K562 (cell line): ENCODE results near the gene GLCCI1. TPM values are rescaled to one million over a fixed set of nuclear protein-coding genes. Genes with fewer than 3 reads are reported as not detected.

Experiments used
- ATAC-seq: fragments of 200-7000 bp; cut with Tn5 transposase; 3 replicates; pipeline ENCODE4 v1.9.1; 2020; ENCODE audit warnings: moderate library complexity
- BruUV-seq: library from RNA; stranded (reverse); fragments of 400-500 nt; replicated peaks from 2 replicates; lab custom pipeline; 2021; lab: Mats Ljungman, UMichigan
- CTCF ChIA-PET: fragments of 300-600 bp; formaldehyde crosslinking; extraction: SDS; loops from one replicate; lab custom pipeline; 2021; ENCODE audit warnings: low intra/inter-chr PET ratio; lab: Yijun Ruan, JAX
- POLR2A ChIA-PET: fragments of 300-600, 350-650 bp; sonication (Branson Sonifier 250); formaldehyde crosslinking; extraction: SDS; loops from one replicate; lab custom pipeline; 2021; ENCODE audit warnings: antibody characterized with exemption, inconsistent platforms; lab: Yijun Ruan, JAX
- DNase-seq, 4 experiments: peaks; one replicate each; pipeline versions ENCODE4 v3.0.0 to v3.0.0-alpha.2; 2011 to 2018; ENCODE audit warnings: low spot score in 3 of 4, mixed read lengths in 3 of 4; ENCODE audit errors: extremely low read depth in 1 of 4
- FAIRE-seq: peaks from 2 replicates; lab custom pipeline; 2011; peaks lifted over from hg19 to GRCh38; lab: Jason Lieb, UNC
- H2AFZ ChIP-seq: 2 replicates; pipeline ENCODE4 v1.6.0; 2011; ENCODE audit warnings: low read depth, low read length, control low read depth, inconsistent platforms
- H3K27ac ChIP-seq: fragments of 200-600 bp; 3 replicates; pipeline ENCODE4 v1.8.0; 2011; ENCODE audit warnings: low read depth, mild to moderate bottlenecking, control low read depth, inconsistent platforms, low read length, moderate library complexity, mixed read lengths; ENCODE audit errors: extremely low read depth
- H3K27me3 ChIP-seq, 2 experiments: fragments of 300-600 bp in 1 of 2; 2 replicates in 1 of 2; 3 replicates in 1 of 2; pipeline versions ENCODE4 v1.6.0 to v1.8.0; 2011; ENCODE audit warnings: inconsistent platforms in 2 of 2, low read length in 2 of 2, mild to moderate bottlenecking in 1 of 2, mixed read lengths in 1 of 2, moderate library complexity in 1 of 2; ENCODE audit not compliant: control insufficient read depth in 2 of 2, insufficient read depth in 2 of 2
- H3K36me3 ChIP-seq: fragments of 300-600 bp; 3 replicates; pipeline ENCODE4 v1.8.0; 2011; ENCODE audit warnings: mild to moderate bottlenecking, low read length, inconsistent platforms; ENCODE audit not compliant: control insufficient read depth, insufficient read depth
- H3K4me1 ChIP-seq, 2 experiments: fragments of 200-600 bp in 1 of 2; replicated peaks in 1 of 2; 2 replicates in 1 of 2; 3 replicates in 1 of 2; pipeline versions ENCODE4 v1.5.1 to v1.8.0; 2011; ENCODE audit warnings: inconsistent platforms in 2 of 2, low read length in 2 of 2, mild to moderate bottlenecking in 1 of 2, mixed read lengths in 1 of 2, moderate library complexity in 1 of 2; ENCODE audit not compliant: control insufficient read depth in 2 of 2, insufficient read depth in 2 of 2
- H3K4me2 ChIP-seq: 2 replicates; pipeline ENCODE4 v1.6.1; 2011; ENCODE audit warnings: low read length, control low read depth, inconsistent platforms, mixed read lengths; ENCODE audit not compliant: insufficient read depth
- H3K4me3 ChIP-seq: fragments of 200-600 bp; sonication (generic), shearing (Covaris generic); 2 replicates; pipeline ENCODE4 v1.5.1; 2016; ENCODE audit warnings: control low read depth, inconsistent platforms
- H3K79me2 ChIP-seq: fragments of 200-600 bp; 3 replicates; pipeline ENCODE4 v1.8.0; 2011; ENCODE audit warnings: low read length, inconsistent platforms; ENCODE audit not compliant: control insufficient read depth, insufficient read depth
- H3K9ac ChIP-seq, 2 experiments: 2 replicates each; pipeline versions ENCODE4 v1.6.0 to v1.6.1; 2011; ENCODE audit warnings: low read depth in 2 of 2, low read length in 2 of 2, control low read depth in 1 of 2, inconsistent platforms in 1 of 2, mild to moderate bottlenecking in 1 of 2, mixed read lengths in 1 of 2; ENCODE audit not compliant: insufficient read depth in 1 of 2
- H3K9me1 ChIP-seq: one replicate; pipeline ENCODE4 v1.6.0; 2011; ENCODE audit warnings: inconsistent platforms, mild to moderate bottlenecking, low read length, moderate library complexity; ENCODE audit not compliant: control insufficient read depth, insufficient read depth
- H3K9me3 ChIP-seq: replicated peaks from 2 replicates; pipeline ENCODE4 v1.5.1; 2011; ENCODE audit warnings: low read depth, low read length, inconsistent platforms; ENCODE audit not compliant: control insufficient read depth, insufficient read depth
- H4K20me1 ChIP-seq: replicated peaks from 2 replicates; pipeline ENCODE4 v1.6.1; 2011; ENCODE audit warnings: low read length, inconsistent platforms, mixed read lengths; ENCODE audit not compliant: control insufficient read depth, insufficient read depth
- CCNT2 ChIP-seq: IDR thresholded peaks from 2 replicates; pipeline ENCODE4 v1.6.1; 2011; ENCODE audit warnings: borderline replicate concordance, low read depth, mild to moderate bottlenecking, moderate library complexity, mixed read lengths, low read length; ENCODE audit not compliant: insufficient read length; ENCODE audit errors: extremely low read depth
- EP300 ChIP-seq: IDR thresholded peaks from 2 replicates; pipeline ENCODE4 v1.6.1; 2012; ENCODE audit warnings: low read length, improper control_type of control experiment
- HES1 ChIP-seq: fragments of 450-650 bp; IDR thresholded peaks from 2 replicates; pipeline ENCODE4 v1.6.1; 2016; ENCODE audit warnings: low read depth, mild to moderate bottlenecking, moderate library complexity
- IFI16 ChIP-seq: fragments of 250-450 bp; sonication (Bioruptor Pico); IDR thresholded peaks from 2 replicates; pipeline ENCODE4 v2.1.2; 2022; ENCODE audit warnings: mild to moderate bottlenecking, inconsistent platforms
- SIX5 ChIP-seq, 2 experiments: IDR thresholded peaks; 2 replicates each; pipeline ENCODE4 v1.6.1; 2011; ENCODE audit warnings: low read length in 2 of 2, borderline replicate concordance in 1 of 2, low read depth in 1 of 2, mild to moderate bottlenecking in 1 of 2, moderate library complexity in 1 of 2; ENCODE audit not compliant: insufficient read depth in 1 of 2
- TFAM ChIP-seq: fragments of 250-450 bp; sonication (Bioruptor Pico); conservative IDR thresholded peaks from 2 replicates; pipeline ENCODE4 v1.5.0; 2021; ENCODE audit warnings: mild to moderate bottlenecking, moderate library complexity
- WGBS: fragments of 100-300 bp; shearing (Covaris generic); methylation state at CpG from one replicate; pipeline ENCODE4 v1.1.6; 2016; ENCODE audit warnings: low coverage, mixed read lengths; ENCODE audit not compliant: insufficient coverage; ENCODE audit errors: missing lambda C conversion rate; 5-methylcytosine and 5-hydroxymethylcytosine counted together
- in situ Hi-C: fragments of 300-500 bp; cut with MboI; formaldehyde crosslinking; loops from 4 replicates; pipeline ENCODE4 v1.15.0; 2018; ENCODE audit warnings: inconsistent platforms, mixed read lengths
- intact Hi-C: fragments of 100-400 bp; cut with micrococcal nuclease; formaldehyde crosslinking; loops from 2 replicates; pipeline ENCODE4 v1.14.2; 2022
- polyA plus RNA-seq, 8 experiments: library from polyadenylated mRNA; depleted of rRNA in 4 of 8; stranded (reverse) in 5 of 8; unstranded in 3 of 8; fragments of >200 nt; fragmentation: Nextera tagmentation in 2 of 8; fragmentation: Illumina TruSeq in 1 of 8; extraction: Ambion mirVana in 2 of 8; extraction: Trizol in 1 of 8; gene quantifications; 2 replicates each; pipeline versions ENCODE4 v1.2.1 to v1.2.3, GENCODE V29; 2011 to 2014; ENCODE audit warnings: inconsistent platforms in 1 of 8, missing spikeins in 1 of 8
- total RNA-seq, 7 experiments: library from RNA; depleted of rRNA in 6 of 7; stranded (reverse); fragments of >200 nt in 6 of 7; fragmentation: Illumina TruSeq in 2 of 7; extraction: Trizol in 2 of 7; gene quantifications; 2 replicates each; pipeline versions ENCODE4 v1.2.1 to v1.2.3, GENCODE V29; 2011 to 2021; ENCODE audit warnings: low replicate concordance in 1 of 7

Gene GLCCI1
- total and polyA plus RNA-seq, 9 of the 15 experiments (the other 6 are each of a cell fraction or from before 2014, with no cell fraction given): 2.7 to 11.9 (median 7.2) TPM

GRCh38 chr7:8089036-8089780 lies 120.6 kb downstream of the GLCCI1 start (continued):
- TF ChIP-seq HES1 (no peak), CCNT2 (no peak), SIX5 (IDR thresholded peaks at IDR 0.05; ENCODE audit: borderline replicate concordance in 1 of 2, insufficient read depth in 1 of 2, low read depth in 1 of 2, low read length in 2 of 2) (no peak), IFI16 (CRISPR knock-in tag) (no peak), TFAM (CRISPR knock-in tag) (no peak)
- TF ChIP-seq, all 486 proteins: peak for 0

- no peaks in the 10 kb centered on the region for H3K79me2 ChIP-seq
- no peak overlapping the region for H3K9ac ChIP-seq
- no peak for TF ChIP-seq EP300
- ATAC-seq (no peak), DNase-seq (no peak), FAIRE-seq (no peak)
- no peak overlapping the region for H3K4me3 ChIP-seq
- H4K20me1 ChIP-seq: no peaks in the 10 kb centered on the region; the same call in 1 of the 2 replicates
- no peaks in the 10 kb centered on the region for H3K9me1 ChIP-seq
- CTCF ChIA-PET: no interaction called here
- no peak overlapping the region for H3K4me2 ChIP-seq
- POLR2A ChIA-PET: no interaction called here
- H3K9me3 ChIP-seq: no peaks in the 10 kb centered on the region
- H3K27me3 ChIP-seq: no peaks in the 10 kb centered on the region
- no peak overlapping the region for H3K27ac ChIP-seq
- WGBS: 49% methylated on average over 2 of the region's 2 CpGs
- no TSS peak for BruUV-seq
- intact Hi-C loops (no loop called here), in situ Hi-C loops (no loop called here)
- H2AFZ ChIP-seq: no peak overlapping the region
- no peaks in the 10 kb centered on the region for H3K4me1 ChIP-seq
- 0 out of 3 replicates have a peak, but pooled peaks cover under 1% of the 10 kb centered on the region for H3K36me3 ChIP-seq
Observed at GRCh38 chr7:8092140-8092539, 123.5 kb downstream of the GLCCI1 start.
